A549 (cell line): Measurements from ENCODE around the gene CLIP2.

Experiments used
- BHLHE40 ChIP-seq: IDR thresholded peaks from 2 replicates; pipeline ENCODE4 v1.6.1; 2012; ENCODE audit warnings: low read depth, low read length, inconsistent platforms
- CBX8 ChIP-seq: fragments of 200-600 bp; sonication (generic); IDR thresholded peaks from 2 replicates; pipeline ENCODE4 v1.6.1; 2016
- CHD2 ChIP-seq: fragments of 150-350 bp; IDR thresholded peaks from 2 replicates; pipeline ENCODE4 v1.6.1; 2014; ENCODE audit warnings: low read length; ENCODE audit not compliant: partially characterized antibody
- CTCF ChIP-seq: fragments of >200 bp; sonication (Bioruptor Twin); formaldehyde crosslinking; IDR thresholded peaks from 3 replicates; pipeline ENCODE4 v1.5.1; 2016
- EP300 ChIP-seq, 2 experiments: fragments of >200 bp; sonication (Bioruptor Twin); formaldehyde crosslinking; IDR thresholded peaks; 2 replicates in 1 of 2; 3 replicates in 1 of 2; pipeline ENCODE4 v1.6.1; 2016 to 2017
- FOSL2 ChIP-seq, 2 experiments: fragments of 450-650 bp in 1 of 2; fragments of >200 bp in 1 of 2; sonication (Bioruptor Twin) in 1 of 2; formaldehyde crosslinking; IDR thresholded peaks; 2 replicates each; pipeline versions ENCODE4 v1.5.0 to v1.6.1; 2016 to 2020; ENCODE audit warnings: mild to moderate bottlenecking in 1 of 2, moderate library complexity in 1 of 2
- KDM1A ChIP-seq: fragments of 200-600 bp; sonication (generic); IDR thresholded peaks from 2 replicates; pipeline ENCODE4 v1.6.1; 2016; ENCODE audit warnings: low read depth, mild to moderate bottlenecking
- MAFK ChIP-seq: fragments of 450-650 bp; IDR thresholded peaks from 2 replicates; pipeline ENCODE4 v1.6.1; 2014; ENCODE audit not compliant: partially characterized antibody
- MAX ChIP-seq: IDR thresholded peaks from 2 replicates; pipeline ENCODE4 v1.6.1; 2012
- POLR2A ChIP-seq: IDR thresholded peaks from 2 replicates; pipeline ENCODE4 v1.6.1; 2012; ENCODE audit warnings: mild to moderate bottlenecking, low read length
- POLR2AphosphoS2 ChIP-seq: conservative IDR thresholded peaks from 2 replicates; pipeline ENCODE4 v1.6.1; 2012; ENCODE audit warnings: low read length, improper control_type of control experiment, inconsistent platforms
- SMC3 ChIP-seq: fragments of >200 bp; sonication (Bioruptor Twin); formaldehyde crosslinking; IDR thresholded peaks from 3 replicates; pipeline ENCODE4 v1.6.1; 2018; ENCODE audit warnings: inconsistent platforms

DNA sequence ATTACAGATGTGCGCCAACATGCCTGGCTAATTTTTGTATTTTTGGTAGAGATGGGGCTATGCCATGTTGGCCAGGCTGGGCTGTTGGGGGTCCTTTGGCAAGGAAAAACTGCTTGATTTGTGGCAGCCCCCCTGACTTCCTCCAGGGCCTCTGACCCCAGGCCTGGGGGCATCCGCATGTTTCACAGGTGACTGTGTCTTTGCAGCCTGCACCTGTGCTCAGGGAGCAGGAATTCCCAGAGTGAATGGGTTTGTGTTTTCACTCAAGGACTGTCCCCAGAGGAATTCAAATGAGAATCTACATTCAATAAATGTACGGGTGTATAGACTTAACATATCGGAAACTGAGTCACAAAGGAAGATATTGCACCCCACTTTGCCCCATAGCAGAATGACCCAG, 11.6 kb upstream of the CLIP2 start:
- TF ChIP-seq EP300 (IDR thresholded peaks at IDR 0.05) (no peak), POLR2A (no peak), SMC3 (no peak), CHD2 (no peak), FOSL2 (IDR thresholded peaks at IDR 0.05) (no peak), FOSL2 (CRISPR knock-in tag; IDR thresholded peaks at IDR 0.05) (no peak), KDM1A (no peak), CBX8 (no peak), BHLHE40 (no peak), MAFK (no peak), POLR2AphosphoS2 (no peak), CTCF (no peak), MAX (no peak)
